HG03108 (cell line): ENCODE results near the gene DNAJB12.
"Not testable (repeated sequence)": the region's sequence is repeated elsewhere in the genome, so short reads cannot be mapped to it uniquely, and the experiment has no call there.

ENCODE experiments used
- ATAC-seq: cut with Tn5 transposase; IDR thresholded peaks from one replicate; pipeline ENCODE4 v1.9.1; 2021; ENCODE audit warnings: moderate library complexity; ENCODE audit not compliant: unreplicated experiment

Gene DNAJB12

DNA sequence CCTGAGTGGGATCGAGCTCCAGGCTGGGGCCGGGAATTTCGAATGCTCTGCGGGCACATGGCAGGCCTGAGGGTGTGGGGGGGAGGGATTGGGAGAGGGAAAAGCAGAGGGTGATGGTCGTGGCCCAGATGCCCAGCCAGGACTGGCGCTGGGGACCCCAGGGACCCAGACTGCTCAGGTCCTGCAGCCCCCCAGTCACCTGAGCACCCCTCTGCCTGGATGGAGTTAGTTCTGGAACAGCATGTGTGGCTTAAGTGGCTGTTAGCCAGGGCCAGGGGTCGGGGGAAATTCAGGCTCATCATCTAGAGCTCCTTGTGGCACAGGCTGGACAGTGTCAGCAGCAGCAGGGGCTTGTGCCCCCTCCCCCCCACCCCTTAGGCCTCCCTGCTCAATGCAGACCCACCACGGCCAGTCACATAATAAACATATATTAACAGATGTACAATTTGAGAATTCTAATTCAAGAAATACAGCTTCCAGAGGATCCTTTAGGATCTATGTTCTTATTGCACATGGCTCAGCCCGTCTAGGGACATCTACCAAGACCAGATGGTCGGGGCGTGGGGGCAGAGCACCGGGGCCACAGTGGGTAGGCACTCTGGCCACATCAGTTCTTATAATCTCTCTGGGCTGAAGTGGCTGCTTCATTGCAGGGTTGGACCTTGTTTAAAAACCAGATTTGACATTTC is 22.2 kb downstream of the DNAJB12 start:
- no peak for ATAC-seq

DNA sequence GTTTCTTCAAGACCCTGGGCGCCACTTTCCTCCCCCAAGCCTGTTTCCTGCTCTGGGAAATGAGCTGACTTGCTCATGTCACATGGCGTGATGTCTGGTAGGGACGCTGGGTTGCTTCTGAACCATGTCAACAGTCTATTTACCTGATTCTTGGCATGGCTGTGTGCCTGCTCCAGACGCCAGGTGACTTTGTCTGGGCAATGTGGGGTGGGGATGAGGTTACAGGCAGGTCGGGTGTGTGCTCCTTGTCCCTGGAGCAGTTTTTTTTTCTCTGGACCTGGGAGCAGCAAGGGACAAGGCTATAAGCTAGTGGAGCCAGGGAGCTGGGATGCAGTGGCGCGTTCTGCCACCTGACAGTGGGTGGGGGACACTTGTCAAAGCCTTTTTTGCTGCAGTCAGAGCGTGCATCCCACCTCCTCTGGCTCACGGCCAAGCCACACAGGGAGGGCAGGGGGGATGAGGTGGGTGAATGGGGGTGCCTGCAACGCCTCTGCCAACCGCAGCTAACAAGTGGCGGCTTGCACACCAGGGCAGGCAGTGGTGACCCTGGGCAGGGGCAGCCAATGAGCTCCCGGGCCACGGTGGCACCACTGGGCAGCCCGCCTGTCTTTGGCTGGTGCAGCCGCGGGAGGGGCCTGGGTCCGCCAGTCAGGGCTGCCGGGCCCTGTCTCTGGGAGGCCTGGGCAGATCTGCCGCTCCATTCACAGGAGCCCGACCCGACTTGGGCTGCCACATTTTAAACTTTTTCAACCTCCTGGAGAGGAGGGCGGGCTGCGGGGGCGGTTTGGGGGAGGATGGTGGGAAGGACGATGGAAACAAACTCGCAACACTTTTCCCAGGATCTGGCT is 22.9 kb downstream of the DNAJB12 start:
- ATAC-seq: peak; percentile 39

DNA sequence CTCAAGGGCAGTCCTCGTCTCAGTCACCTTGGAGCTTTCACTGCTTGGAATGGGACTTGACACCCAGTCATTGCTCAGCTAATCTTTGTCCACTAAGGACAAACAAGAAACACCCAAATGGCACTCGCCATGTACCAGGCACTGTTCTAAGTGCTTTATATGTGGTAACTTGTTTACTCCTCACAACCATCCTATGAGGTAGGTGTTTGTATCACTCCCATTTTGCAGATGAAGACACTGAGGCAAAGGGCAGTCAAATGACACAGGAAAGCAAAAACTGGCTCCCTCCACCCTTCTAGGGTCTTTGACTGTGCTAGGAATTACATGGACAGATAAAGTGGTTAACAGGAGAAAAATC is 24.7 kb downstream of the DNAJB12 start:
- no peak for ATAC-seq

DNA sequence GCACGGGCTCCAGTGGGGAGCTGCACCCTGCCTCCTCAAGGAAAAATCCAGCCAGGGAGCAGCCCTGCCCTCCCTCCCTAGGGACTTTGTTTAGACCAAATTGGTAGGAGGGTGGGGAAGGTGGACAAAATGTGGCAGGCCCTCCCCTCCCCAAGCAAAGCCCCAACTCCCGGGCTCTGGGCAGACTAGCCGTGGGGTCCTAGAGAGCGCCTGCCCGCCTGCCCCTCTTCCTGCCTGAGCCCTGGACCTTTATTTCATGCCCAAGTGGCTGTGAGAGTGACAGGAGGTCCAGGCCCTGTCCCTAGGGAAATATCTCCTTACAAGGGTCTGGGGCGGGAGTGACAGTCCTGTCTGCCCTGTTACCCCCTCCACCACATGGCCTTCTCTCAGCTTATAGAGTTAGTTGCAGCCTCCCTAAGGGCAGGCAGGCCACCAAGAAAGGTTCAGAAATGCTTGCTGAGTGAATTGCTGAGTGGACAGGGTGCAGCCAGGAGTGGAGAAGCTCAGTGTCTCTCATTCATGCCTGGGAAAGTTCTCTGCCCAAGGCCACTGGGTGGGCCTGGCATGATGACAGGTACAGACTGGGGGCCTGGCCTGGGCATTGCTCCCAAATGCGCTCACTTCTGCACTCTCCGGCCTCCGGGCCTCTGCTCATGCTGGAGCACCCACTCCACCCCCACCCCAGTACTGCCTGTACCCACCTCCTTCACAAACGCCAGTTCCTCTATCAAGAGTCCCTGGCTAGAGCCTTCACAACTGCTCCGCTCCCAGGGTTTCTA is 25.2 kb downstream of the DNAJB12 start:
- no peak for ATAC-seq

DNA sequence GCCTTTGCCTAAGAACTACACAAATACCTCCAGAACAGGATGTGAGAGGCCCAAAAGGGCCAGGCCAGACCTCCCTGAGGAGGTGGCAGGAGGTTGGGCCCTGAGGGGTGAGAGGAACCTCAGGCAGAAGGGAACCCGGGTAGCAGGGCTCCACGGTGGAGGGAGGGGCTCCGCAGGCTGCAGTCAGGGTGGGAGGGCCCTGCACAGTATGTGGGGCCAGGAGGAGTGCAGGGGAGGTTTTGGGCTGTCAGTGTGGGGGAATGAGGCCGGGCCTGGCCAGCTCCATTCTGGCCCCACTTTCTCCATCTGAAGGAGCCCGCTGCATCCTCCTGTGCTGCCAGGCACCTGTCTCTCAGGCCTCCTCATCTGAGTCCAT is 25.9 kb downstream of the DNAJB12 start:
- no peak for ATAC-seq

DNA sequence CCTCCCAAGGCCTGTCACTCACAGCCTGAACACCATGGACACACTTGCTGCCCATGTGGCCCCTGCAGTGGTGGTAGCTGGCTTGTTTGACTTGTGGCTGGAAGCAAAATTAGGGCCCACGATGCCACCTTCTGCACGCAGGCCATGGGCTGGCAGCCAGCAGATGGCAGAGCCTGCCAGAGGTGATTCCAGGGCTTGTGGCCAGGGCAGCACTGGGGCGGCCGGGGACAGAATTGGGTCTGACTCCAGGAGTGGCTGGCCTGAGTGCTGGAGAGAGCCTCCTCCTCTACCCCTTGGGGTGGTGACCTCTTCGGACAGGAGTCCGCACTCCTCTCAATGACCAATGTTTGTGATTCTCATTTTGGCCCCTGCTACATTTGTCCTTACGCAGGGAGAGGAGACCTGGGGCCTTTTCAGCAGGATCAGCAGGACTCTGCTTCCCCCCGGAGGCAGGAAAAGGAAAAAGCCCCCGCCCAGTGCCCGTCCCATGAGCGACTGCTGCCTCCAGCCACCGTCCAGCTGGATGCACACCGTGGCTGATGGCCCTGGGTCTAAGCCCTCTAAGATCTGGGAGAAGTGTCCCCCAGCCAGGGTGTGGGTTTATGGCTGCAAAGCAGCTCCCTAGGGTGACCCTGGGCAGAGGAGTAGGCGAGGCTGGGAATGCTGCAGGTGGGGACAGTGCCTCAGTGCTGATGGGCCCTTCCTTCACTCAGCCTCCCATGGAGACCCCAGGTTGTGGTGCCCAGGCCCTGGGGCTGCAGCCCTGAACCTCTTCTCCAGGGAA is 26.5 kb downstream of the DNAJB12 start:
- ATAC-seq: no peak

DNA sequence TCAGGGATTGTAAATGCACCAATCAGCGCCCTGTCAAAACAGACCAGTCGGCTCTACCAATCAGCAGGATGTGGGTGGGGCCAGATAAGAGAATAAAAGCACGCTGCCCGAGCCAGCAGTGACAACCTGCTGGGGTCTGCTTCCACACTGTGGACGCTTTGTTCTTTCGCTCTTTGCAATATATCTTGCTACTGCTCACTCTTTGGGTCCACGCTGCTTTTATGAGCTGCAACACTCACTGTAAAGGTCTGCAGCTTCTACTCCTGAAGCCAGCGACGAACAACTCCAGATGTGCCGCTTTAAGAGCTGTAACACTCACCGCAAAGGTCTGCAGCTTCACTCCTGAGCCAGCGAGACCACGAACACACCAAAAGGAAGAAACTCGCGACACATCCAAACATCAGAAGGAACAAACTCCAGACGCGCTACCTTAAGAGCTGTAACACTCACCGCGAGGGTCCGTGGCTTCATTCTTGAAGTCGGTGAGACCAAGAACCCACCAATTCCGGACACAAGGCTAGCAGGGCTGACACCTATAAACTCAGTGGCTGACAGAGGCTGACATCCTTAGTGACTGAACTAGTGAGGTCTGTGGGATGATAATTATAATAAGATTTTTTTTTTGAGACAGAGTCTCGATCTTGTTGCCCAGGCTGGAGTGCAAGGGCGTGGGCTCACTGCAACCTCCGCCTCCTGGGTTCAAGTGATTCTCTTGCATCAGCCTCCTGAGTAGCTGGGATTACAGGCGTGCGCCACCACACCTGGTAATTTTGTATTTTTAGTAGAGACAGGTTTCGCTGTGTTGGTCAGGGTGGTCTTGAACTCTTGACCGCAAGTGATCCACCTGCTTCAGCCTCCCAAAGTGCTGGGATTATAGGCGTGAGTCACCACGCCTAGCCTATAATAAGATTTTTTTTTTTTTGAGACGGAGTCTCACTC is 27.8 kb downstream of the DNAJB12 start:
- ATAC-seq: not testable (repeated sequence)

DNA sequence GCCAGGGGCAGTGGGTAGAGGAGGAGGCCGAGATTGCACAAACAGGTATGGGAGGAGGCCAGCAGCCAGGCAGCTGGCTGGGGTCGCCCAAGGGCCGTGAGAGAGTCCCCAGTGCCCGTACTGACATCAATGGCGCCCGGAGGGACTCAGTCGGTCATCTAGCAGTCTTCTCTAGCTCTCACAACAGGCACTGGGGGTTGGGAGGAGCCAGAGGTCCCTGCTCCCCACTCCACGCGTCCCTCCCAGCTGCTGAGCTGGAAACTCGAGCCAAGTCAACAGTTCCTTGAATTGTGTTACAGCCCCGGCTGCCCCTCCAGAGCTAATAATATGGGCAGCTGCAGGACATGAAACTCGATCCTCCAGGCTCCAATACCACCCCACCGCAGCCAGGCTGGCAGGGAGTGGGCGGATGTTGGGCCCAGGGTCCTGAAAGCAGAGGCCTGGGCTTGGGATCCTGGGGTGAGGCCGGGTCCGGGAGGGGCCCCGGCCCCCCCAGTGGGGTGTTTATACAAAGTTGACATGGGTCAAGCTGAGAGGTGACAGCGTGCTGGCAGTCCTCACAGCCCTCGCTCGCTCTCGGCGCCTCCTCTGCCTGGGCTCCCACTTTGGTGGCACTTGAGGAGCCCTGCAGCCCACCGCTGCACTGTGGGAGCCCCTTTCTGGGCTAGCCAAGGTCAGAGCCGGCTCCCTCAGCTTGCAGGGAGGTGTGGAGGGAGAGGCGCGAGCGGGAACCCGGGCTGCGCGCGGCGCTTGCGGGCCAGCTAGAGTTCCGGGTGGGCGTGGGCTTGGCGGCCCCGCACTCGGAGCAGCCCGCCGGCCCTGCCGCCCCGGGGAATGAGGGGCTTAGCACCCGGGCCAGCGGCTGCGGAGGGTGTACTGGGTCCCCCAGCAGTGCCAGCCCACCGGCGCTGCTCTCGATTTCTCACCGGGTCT is 29.2 kb downstream of the DNAJB12 start:
- ATAC-seq: not testable (repeated sequence)

DNA sequence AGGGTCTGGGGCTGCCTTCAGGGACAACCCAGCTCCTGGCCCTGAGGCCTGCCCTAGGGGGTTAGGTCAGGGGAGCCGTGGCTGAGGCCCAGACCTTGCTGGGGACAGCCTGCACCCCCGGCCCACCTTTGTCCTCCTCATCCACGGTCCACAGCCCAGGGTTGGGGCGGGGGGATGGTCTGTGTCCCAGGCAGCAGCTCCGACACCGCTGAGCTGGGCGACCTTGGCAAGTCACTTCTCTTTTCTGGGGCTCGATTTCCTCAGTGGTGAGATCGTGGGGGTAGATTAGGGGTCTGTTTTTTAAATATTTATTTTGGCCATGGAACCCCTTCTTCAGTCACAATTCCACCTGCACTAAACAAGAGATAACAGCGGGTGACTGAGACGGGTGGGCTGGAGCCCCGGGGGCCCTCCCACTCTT is 30.9 kb downstream of the DNAJB12 start:
- no peak for ATAC-seq

DNA sequence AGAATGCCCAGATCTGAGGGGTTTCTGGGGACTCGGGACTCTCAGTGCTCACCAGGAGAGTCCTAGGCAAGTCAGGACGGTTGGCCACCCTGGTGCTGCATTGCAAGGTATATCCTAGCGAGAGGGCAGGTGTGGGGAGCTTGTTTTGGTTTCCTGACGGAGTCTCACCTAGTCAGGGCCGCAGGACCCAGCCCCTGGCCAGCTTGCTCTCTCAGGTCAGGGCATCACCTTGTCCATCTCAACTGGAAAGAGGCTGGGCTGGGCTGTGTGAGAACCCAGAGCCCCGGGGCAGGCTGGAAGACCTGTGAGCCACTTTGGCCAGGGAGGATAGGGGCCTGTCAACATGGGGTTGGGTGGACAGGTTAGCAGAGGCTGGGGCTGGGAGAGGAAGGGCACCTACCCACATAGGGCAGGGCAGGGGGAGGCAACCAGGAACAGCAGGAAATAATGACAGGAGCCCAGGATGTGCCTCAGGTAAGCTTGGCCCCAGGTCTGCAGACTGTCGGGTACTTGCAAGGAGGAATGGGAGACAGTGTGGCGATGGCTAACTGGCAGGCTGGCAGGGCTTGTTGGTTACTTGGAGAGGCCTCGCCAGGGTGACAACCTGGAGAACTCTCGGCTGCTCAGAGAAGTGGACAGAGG is 31.5 kb downstream of the DNAJB12 start:
- no peak for ATAC-seq

DNA sequence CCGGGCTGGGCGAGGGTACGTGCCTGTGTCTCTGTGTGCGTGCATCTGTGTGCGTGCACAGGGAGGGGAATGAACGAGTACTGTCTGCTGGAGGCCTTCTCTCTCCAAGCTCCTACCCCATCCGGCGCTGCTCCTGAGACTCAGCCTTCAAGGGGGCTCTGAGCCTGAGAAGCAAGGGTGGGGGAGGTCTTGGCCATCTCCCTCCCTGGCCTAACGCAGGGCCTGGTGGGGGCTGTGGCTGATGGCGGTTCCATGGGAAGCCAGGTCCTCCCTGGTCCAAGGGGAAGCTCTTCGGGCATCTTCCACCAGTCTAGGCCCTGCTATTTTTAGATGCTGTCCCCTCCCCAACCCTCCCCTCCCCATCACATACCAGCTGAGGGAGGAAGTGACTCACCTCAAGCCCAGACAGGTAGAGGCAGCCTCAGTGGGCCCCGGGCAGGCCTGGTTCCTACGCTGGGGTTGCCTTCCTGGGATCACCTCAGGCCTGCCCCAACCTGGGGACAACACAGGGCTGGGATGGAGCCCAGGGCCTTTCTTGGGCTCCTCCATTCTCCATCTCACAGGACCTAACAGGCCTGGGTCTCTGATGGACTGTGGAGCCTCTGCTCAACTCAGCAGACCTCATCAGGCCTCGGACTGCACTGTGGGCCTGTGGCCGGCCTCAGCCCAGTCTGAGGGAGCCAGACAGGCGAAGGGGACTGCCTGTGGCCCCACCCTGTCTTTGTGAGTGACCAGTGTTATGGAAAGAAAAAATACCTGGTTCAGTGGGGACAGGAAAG is 32.2 kb downstream of the DNAJB12 start:
- ATAC-seq: no peak

DNA sequence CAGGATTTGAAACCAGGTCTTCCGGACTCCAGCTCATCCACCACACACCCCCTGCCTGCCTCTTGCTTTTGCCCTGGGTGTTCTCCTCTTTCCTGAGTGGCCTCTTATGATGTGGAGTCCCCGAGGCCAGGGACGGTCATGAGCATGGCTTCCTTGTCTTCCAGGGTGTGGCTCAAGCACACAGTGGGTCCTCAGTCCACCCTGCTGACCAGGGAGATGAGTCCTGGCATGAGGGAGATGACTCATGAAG is 32.8 kb downstream of the DNAJB12 start:
- no peak for ATAC-seq

DNA sequence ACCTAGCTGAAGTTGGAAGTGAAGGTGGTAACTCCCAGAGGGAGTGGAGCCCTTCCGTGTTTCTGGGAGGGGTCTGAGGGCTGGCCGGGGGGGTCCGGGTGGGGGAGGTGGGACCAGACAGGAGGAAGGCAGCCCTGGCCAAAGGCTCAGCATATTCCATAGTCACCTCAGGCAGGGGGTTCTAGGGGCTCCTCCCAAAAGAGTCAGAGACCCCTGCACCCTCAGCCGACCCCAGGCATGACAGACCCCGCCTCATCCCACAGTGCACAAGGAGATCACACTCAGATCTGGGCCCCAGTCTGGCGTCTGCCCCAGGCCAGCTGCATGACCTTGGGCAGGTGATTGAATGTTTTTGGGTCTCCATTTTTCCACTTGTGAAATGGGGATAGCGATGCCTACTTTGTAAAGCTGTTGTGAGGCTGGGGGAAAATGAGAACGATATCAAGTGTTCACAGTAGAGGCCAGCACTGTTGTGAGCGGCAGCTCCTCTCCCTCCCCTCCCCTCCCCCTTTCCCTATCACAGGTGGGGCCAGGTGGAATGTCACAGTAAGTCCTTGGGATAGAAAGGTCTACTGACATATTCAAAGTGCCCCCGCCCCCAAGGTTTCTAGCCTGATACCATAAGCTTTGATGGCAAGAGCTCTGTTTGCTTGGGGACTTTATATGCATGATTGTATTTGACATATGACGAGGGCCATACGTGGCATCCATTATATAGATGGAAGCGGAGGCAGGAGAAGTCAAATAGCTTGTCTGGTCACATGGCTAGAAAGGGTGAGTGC is 33.3 kb downstream of the DNAJB12 start:
- no peak for ATAC-seq

DNA sequence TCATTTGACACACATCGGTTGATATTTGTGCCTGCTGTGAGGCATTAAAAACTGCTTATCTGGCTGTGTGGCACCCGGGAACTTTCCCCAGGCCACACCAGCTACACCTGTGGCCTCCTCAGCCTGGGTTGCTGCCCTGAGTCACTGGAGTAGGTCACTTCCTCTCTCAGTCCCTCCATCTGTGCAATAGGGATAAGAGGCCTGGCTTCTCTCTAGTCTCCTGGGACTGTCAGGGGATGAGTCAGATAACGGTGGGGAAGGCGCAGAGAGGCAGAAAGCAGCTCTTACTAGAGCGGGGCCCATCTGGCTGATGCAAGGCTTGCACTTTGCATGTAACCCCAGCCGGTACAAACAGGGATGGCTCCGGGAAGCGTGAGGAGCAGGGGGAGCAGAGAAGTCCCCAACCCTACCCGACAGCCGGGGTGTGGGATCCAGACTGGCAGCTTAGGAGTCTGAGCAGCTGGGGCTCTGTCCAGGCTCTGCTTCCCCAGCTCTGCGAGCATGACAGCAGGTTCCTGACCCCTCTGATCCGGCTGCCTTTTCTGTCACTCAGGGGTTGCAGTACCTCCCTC is 34.0 kb downstream of the DNAJB12 start:
- peak; percentile 61 for ATAC-seq

DNA sequence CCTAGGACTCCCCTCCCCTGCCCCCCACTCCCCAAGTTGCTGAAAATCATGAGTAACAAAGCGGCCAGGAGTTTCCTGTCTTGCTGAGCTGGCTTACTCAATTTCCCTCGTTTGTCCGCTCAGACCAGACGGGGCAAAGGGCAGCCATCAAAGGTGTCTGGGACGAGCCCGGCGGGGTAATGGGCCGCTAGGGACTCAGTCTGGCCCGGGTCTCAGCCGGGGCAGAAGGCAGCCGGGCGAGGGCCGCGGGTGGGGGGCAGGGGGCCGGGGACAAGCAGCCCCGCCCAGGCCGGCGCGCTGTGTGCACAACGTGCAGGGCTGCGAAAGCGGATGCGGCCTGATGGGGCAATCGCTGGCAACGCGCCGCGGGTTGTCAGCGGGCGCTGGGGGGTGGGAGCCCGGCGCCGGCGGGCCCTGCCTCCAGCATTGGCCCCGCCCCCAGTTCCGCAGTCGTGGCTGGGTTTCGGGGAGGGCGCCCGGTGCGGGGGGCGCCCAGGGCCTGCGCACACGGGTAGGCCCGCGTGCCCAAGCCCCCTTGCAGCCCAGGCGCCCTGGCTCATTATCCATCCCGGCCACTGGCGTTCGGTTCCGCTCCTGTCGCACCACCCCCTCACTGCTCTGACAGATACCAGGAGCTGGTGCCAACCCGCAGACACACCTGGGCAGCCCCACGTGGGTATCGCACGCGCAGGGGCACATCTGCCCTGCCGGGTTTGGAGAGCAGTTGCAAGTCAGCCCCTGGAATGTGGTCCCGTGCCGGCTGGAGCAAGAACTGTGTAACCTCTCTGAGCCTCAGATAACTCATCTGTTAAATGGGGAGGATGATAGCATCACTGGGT is 35.1 kb downstream of the DNAJB12 start:
- peak; percentile 54 for ATAC-seq
